ENCODE measurements around the gene TMEFF1. TPM values are rescaled to one million over a fixed set of nuclear protein-coding genes. Genes with fewer than 3 reads are reported as not detected.

TMEFF1 gene, protein sequence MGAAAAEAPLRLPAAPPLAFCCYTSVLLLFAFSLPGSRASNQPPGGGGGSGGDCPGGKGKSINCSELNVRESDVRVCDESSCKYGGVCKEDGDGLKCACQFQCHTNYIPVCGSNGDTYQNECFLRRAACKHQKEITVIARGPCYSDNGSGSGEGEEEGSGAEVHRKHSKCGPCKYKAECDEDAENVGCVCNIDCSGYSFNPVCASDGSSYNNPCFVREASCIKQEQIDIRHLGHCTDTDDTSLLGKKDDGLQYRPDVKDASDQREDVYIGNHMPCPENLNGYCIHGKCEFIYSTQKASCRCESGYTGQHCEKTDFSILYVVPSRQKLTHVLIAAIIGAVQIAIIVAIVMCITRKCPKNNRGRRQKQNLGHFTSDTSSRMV
- under 1 TPM in 1 of 5 donors, not detected in 4; 0.92 TPM for total RNA-seq
- polyA plus RNA-seq: under 1 TPM in 1 of 3 donors, not detected in 2; 0.05 TPM
- long read RNA-seq, donor 1, partial matches to known transcripts: 0 of 2 reads
- long read RNA-seq, donor 1, other reads (novel, unspliced or antisense): 0 of 2 reads
- long read RNA-seq, donor 2, partial matches to known transcripts: 0 of 3 reads
- long read RNA-seq, donor 2, other reads (novel, unspliced or antisense): 0 of 3 reads
- long read RNA-seq, donor 3, partial matches to known transcripts: 0 of 2 reads
- long read RNA-seq, donor 3, other reads (novel, unspliced or antisense): 0 of 2 reads
- long read RNA-seq, donor 4: 0 reads
- long read RNA-seq, donor 5, partial matches to known transcripts: 0 of 1 reads
- long read RNA-seq, donor 5, other reads (novel, unspliced or antisense): 0 of 1 reads
- long read RNA-seq, donor 6, partial matches to known transcripts: 0 of 4 reads
- long read RNA-seq, donor 6, other reads (novel, unspliced or antisense): 0 of 4 reads
- long read RNA-seq, donor 7, transcript TMEFF1-201 (10 exons, 2,611 nt): major isoform, 5 of 5 reads
- long read RNA-seq, donor 7, partial matches to known transcripts: 0 of 5 reads
- long read RNA-seq, donor 7, other reads (novel, unspliced or antisense): 0 of 5 reads
- long read RNA-seq, donor 8, partial matches to known transcripts: 0 of 1 reads
- long read RNA-seq, donor 8, other reads (novel, unspliced or antisense): 0 of 1 reads
- long read RNA-seq, donor 9, partial matches to known transcripts: 0 of 2 reads
- long read RNA-seq, donor 9, other reads (novel, unspliced or antisense): 0 of 2 reads
- long read RNA-seq, donor 10: 0 reads

DNA sequence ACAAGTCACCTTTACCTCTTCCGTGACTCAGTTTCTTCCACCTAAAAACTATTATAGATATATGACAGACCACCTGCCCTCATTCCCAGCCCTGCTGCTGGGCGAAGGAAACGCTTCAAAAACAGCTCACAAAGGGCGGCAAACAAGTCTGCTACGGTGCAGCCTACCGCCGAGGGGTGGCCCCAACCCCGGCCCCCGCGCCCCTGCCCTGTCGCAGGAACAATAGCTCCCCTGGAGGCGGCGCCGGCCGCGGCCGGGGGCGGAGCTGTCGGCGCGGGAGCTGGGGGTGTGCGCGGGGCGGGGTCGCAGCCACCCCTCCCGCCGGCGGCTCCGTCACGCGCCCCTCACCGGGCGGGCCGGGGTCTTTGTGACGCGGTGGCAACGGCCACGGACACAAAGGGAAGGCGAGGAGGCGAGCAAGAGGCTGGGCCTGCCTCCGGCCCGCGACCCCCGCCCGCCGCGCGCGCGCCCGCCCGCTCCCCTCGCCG, at the start of gene TMEFF1:
TMEFF1 (plus strand) TSS at position 362 of the 488 bp plus-strand sequence. CDS start 396 bp downstream, outside the sequence.
- intact Hi-C loops (cut with DNase I; ENCODE audit: low total_unique reads): no loop called here
- no peaks in the 10 kb centered on the region for H3K9me3 ChIP-seq
- H3K27me3 ChIP-seq: peaks cover 0 to 24% (median 21%) of the 10 kb centered on the region in 3 donors
- TF ChIP-seq POLR2AphosphoS5 (IDR thresholded peaks at IDR 0.05) (no peak), POLR2A (IDR thresholded peaks at IDR 0.05) (no peak), CTCF (IDR thresholded peaks at IDR 0.05) (peak in 1 of 7 experiments; percentile 16), EP300 (IDR thresholded peaks at IDR 0.05) (no peak)
- DNase-seq: peak; percentile 30 to 87
- peak within 1 kb of the TSS; percentile 56 to 74 (median 64) for H3K4me3 ChIP-seq
- 1 to 2% (median 2%) methylated on average over 29 to 54 of the region's 54 CpGs for WGBS, 5 donors
- no peaks in the 10 kb centered on the region for H3K36me3 ChIP-seq
- peaks cover 9 to 18% (median 13%) of the 10 kb centered on the region in 4 donors for H3K4me1 ChIP-seq
- peak within 1 kb of the TSS in 1 of 5 donors; percentile 64 for H3K27ac ChIP-seq

GRCh38 chr9:100425758-100426157, 47.2 kb upstream of the TMEFF1 start:
- no peak overlapping the region for H3K4me3 ChIP-seq
- no peaks in the 10 kb centered on the region for H3K9me3 ChIP-seq
- peaks cover 15 to 37% (median 30%) of the 10 kb centered on the region in 4 donors for H3K4me1 ChIP-seq
- intact Hi-C loops (cut with DNase I; ENCODE audit: low total_unique reads): no loop called here
- 21 to 43% (median 29%) methylated on average over 1 of the region's 1 CpG for WGBS, 5 donors
- no peaks in the 10 kb centered on the region for H3K36me3 ChIP-seq
- TF ChIP-seq POLR2AphosphoS5 (IDR thresholded peaks at IDR 0.05): no peak
- H3K27ac ChIP-seq: peak overlapping the region in 4 of 5 donors; percentile 88 to 96 (median 92)
- H3K27me3 ChIP-seq: no peaks in the 10 kb centered on the region
- DNase-seq: peak in 1 of 2 donors; percentile 19

DNA sequence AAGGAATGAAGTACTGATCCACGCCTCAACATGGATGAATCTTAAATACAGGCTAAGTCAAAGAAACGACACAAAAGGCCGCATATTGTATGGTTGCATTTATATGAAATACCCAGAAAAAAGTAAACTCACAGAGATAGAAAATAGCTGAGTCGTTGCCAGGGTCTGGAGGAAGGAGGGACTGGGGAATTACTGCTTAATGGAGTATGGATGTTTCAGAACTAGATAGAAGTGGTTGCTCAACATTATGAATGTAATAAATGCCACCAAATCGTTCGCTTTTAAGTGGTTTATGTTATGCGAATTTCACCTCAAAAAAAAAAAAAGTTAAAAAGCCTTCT, 46.8 kb upstream of the TMEFF1 start:
- WGBS, 5 donors: 19 to 30% (median 25%) methylated on average over 7 of the region's 7 CpGs
- H3K36me3 ChIP-seq: no peaks in the 10 kb centered on the region
- H3K27me3 ChIP-seq: no peaks in the 10 kb centered on the region
- TF ChIP-seq EP300 (IDR thresholded peaks at IDR 0.05): no peak
- H3K4me3 ChIP-seq: peak overlapping the region; percentile 58 to 89 (median 74)
- H3K4me1 ChIP-seq: peaks cover 15 to 37% (median 30%) of the 10 kb centered on the region in 4 donors
- no peaks in the 10 kb centered on the region for H3K9me3 ChIP-seq
- DNase-seq: peak in 1 of 2 donors; percentile 42
- intact Hi-C loops (cut with DNase I; ENCODE audit: low total_unique reads): no loop called here
- H3K27ac ChIP-seq: peak overlapping the region; percentile 88 to 96 (median 91)

DNA sequence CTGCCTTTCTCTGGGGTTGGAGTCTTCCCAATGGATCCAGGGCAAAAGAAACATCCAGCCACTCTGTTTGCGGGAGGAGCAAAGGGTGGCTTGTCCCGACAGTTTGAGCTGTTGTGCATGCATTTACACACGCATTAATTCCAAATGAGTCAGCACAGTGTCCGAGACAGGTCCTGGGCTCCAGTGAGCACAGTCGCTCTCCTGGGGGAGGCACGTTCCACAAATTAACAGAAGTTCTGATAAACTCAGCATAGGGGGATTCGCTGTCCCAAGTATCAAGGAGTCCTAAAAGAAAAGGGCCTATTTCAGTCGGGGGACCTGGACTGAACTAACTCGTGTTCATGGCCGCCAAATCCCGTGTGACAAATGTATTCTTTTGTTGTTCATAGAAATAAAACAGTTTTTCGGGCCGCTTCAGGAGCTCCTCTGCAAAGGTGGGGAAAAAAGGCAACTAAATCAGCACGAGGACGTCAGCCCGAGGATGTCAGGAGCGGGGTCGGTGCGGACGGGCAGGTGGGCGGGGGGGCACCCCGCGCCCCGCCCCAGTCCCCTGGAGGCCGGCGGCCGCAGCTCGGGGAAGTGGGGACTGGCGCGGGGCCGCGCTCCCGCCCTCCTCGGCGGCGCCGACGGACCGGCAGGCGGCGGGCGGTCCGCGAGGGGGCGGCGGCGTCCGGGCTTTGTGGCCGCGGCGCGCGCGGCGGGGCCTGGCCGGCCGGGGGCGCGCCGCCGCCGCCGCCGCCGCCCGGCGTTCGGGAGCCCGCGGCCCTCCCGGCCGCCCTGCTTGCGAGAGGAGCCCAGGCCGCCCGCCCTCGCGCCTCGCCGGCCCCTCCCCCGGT, 46.2 kb upstream of the TMEFF1 start, which contains the start of gene MSANTD3:
MSANTD3 (plus strand) TSS at position 614 of the 836 bp plus-strand sequence. CDS start 14,796 bp downstream, outside the sequence.
- DNase-seq: peak; percentile 69 to 91
- Histone ChIP-seq H3K4me3 (peak within 1 kb of the TSS; percentile 80 to 89 (median 83)), H3K4me1 (peaks cover 15 to 37% (median 30%) of the 10 kb centered on the region in 4 donors), H3K27me3 (no peaks in the 10 kb centered on the region), H3K27ac (peak within 1 kb of the TSS; percentile 88 to 96 (median 91)), H3K36me3 (no peaks in the 10 kb centered on the region), H3K9me3 (no peaks in the 10 kb centered on the region)
- WGBS, 5 donors: 0 to 1% (median 1%) methylated on average over 21 to 71 of the region's 80 CpGs
- intact Hi-C loops (cut with DNase I; ENCODE audit: low total_unique reads): no loop called here
- TF ChIP-seq POLR2AphosphoS5 (IDR thresholded peaks at IDR 0.05) (peak in 2 of 3 donors; percentile 63 to 72), CTCF (IDR thresholded peaks at IDR 0.05) (peak in 1 of 7 experiments; percentile 15), POLR2A (IDR thresholded peaks at IDR 0.05) (no peak)
